Right atrium auricular region (tissue), 2 donors: ENCODE data around the gene AP3S2. TPM values are rescaled to one million over a fixed set of nuclear protein-coding genes. Genes with fewer than 3 reads are reported as not detected.
A peak's percentile ranks its signal among the peaks of the same experiment; 100 is the strongest.

Experiments
- DNase-seq: peaks from one replicate; pipeline ENCODE4 v3.0.0-alpha.2; 2019; ENCODE audit warnings: low spot score
- H3K27ac ChIP-seq, 2 donors: fragments of 200-600 bp; sonication (generic); 1 replicate in 1 of 2; 2 replicates in 1 of 2; pipeline ENCODE4 v1.5.1; 2016 to 2019
- H3K27me3 ChIP-seq, 2 donors: fragments of 200-600 bp; sonication (generic); one replicate each; pipeline versions ENCODE4 v1.5.1 to v1.6.0; 2017 to 2019
- H3K36me3 ChIP-seq: fragments of 200-600 bp; sonication (generic); one replicate; pipeline ENCODE4 v1.5.1; 2016
- H3K4me1 ChIP-seq, 2 donors: fragments of 200-600 bp; sonication (generic); one replicate each; pipeline versions ENCODE4 v1.5.1 to v1.6.0; 2017 to 2019
- H3K4me3 ChIP-seq, 2 donors: fragments of 200-600 bp; sonication (generic); 1 replicate in 1 of 2; 2 replicates in 1 of 2; pipeline ENCODE4 v1.5.1; 2017 to 2019; ENCODE audit warnings: mild to moderate bottlenecking in 1 of 2, moderate library complexity in 1 of 2
- H3K9me3 ChIP-seq, 2 donors: fragments of 200-600 bp; sonication (generic); one replicate each; pipeline ENCODE4 v1.5.1; 2019
- total RNA-seq, 2 donors: library from RNA; depleted of rRNA; stranded (reverse); fragments of >200 nt; gene quantifications; one replicate each; pipeline ENCODE4 v1.1.0, GENCODE V29; 2016
- TF ChIP-seq, protein P1 (sequence below), 2 donors: fragments of 200-600 bp; sonication (generic); IDR thresholded peaks; one replicate each; pipeline ENCODE4 v1.5.1; 2019; ENCODE audit warnings: antibody characterized with exemption in 2 of 2

The AP3S2 gene
- total RNA-seq, 2 donors from 2014 or later, result 42.1 to 65.9 TPM

DNA sequence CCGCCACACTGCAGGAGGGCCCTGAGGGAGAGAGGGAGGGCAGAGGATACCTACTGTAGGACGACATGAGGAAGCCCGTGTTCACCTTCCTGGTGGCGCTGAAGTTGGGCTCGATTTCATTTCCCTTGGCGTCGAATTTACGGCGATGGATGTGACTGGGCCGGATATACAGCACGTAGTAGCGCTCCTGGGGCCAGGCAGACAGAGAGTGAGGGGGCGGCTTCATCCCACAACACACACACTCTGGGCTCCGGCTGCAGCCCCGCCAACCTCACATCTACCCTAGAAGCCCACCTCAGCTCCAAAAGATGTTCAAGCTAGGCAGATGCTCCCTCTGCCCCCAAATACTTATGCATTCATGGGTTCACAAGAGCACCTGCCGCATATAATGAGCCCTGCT lies 14.4 kb upstream of the AP3S2 start:
- H3K27ac ChIP-seq, result no peak overlapping the region
- peaks cover 18% of the 10 kb centered on the region for H3K36me3 ChIP-seq
- peaks cover 0 to 12% of the 10 kb centered on the region in 2 donors for H3K4me1 ChIP-seq
- H3K9me3 ChIP-seq, result no peaks in the 10 kb centered on the region
- DNase-seq, result no peak
- TF ChIP-seq, protein P1, sequence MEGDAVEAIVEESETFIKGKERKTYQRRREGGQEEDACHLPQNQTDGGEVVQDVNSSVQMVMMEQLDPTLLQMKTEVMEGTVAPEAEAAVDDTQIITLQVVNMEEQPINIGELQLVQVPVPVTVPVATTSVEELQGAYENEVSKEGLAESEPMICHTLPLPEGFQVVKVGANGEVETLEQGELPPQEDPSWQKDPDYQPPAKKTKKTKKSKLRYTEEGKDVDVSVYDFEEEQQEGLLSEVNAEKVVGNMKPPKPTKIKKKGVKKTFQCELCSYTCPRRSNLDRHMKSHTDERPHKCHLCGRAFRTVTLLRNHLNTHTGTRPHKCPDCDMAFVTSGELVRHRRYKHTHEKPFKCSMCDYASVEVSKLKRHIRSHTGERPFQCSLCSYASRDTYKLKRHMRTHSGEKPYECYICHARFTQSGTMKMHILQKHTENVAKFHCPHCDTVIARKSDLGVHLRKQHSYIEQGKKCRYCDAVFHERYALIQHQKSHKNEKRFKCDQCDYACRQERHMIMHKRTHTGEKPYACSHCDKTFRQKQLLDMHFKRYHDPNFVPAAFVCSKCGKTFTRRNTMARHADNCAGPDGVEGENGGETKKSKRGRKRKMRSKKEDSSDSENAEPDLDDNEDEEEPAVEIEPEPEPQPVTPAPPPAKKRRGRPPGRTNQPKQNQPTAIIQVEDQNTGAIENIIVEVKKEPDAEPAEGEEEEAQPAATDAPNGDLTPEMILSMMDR (IDR thresholded peaks at IDR 0.05), result no peak
- no peak overlapping the region for H3K4me3 ChIP-seq
- no peaks in the 10 kb centered on the region for H3K27me3 ChIP-seq

DNA sequence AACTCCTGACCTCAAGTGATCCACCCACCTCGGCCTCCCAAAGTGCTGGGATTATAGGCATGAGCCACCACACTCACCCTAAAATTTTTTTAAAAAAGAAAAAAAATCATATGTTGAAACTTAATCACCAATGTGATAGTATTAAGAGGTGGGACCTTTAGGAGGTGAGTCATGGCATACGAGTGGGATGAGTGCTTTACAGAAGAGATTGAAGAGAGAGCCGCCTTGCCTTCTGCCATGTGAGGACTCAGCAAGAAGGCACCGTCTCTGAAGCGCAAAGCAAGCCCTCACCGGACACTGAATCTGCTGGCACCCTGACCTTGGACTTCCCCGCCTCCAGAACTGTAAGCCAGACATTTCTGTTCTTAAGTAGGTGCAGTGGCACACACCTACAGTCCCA lies 13.5 kb upstream of the AP3S2 start:
- no peak overlapping the region for H3K27ac ChIP-seq
- no peak overlapping the region for H3K4me3 ChIP-seq
- peaks cover 0 to 8% of the 10 kb centered on the region in 2 donors for H3K4me1 ChIP-seq
- TF ChIP-seq, protein P1 (IDR thresholded peaks at IDR 0.05), result no peak
- no peaks in the 10 kb centered on the region for H3K9me3 ChIP-seq
- H3K36me3 ChIP-seq, result peaks cover 27% of the 10 kb centered on the region
- DNase-seq, result no peak
- H3K27me3 ChIP-seq, result no peaks in the 10 kb centered on the region

- no peak overlapping the region for H3K4me3 ChIP-seq
- peaks cover 35% of the 10 kb centered on the region for H3K36me3 ChIP-seq
- H3K27me3 ChIP-seq, result no peaks in the 10 kb centered on the region
- H3K4me1 ChIP-seq, result no peaks in the 10 kb centered on the region
- TF ChIP-seq, protein P1 (IDR thresholded peaks at IDR 0.05), result no peak
- H3K9me3 ChIP-seq, result no peaks in the 10 kb centered on the region
- no peak overlapping the region for H3K27ac ChIP-seq
- DNase-seq, result peak; percentile 16
These were observed 12.1 kb upstream of the AP3S2 start for GRCh38 chr15:89905846-89906378.

- Histone ChIP-seq H3K4me3 (no peak overlapping the region), H3K4me1 (no peaks in the 10 kb centered on the region), H3K9me3 (no peaks in the 10 kb centered on the region), H3K27me3 (no peaks in the 10 kb centered on the region), H3K27ac (no peak overlapping the region), H3K36me3 (peaks cover 35% of the 10 kb centered on the region)
- DNase-seq, result peak; percentile 36
- TF ChIP-seq, protein P1 (IDR thresholded peaks at IDR 0.05), result no peak
These were observed 10.7 kb upstream of the AP3S2 start for GRCh38 chr15:89904519-89904918.

- H3K27ac ChIP-seq, result no peak overlapping the region
- H3K9me3 ChIP-seq, result no peaks in the 10 kb centered on the region
- H3K4me3 ChIP-seq, result no peak overlapping the region
- H3K36me3 ChIP-seq, result peaks cover 35% of the 10 kb centered on the region
- no peaks in the 10 kb centered on the region for H3K4me1 ChIP-seq
- peak; percentile 44 for DNase-seq
- TF ChIP-seq, protein P1 (IDR thresholded peaks at IDR 0.05), result no peak
- no peaks in the 10 kb centered on the region for H3K27me3 ChIP-seq
These were observed 10.0 kb upstream of the AP3S2 start for GRCh38 chr15:89903858-89904130.
